ENCODE results near the gene CCDC88B. TPM values are rescaled to one million over a fixed set of nuclear protein-coding genes. Genes with fewer than 3 reads are reported as not detected.

The CCDC88B gene
- total and polyA plus RNA-seq, 9 of the 15 experiments (the other 6 are each of a cell fraction or from before 2014, with no cell fraction given) = 0.13 to 18.1 (median 7.9) TPM

DNA sequence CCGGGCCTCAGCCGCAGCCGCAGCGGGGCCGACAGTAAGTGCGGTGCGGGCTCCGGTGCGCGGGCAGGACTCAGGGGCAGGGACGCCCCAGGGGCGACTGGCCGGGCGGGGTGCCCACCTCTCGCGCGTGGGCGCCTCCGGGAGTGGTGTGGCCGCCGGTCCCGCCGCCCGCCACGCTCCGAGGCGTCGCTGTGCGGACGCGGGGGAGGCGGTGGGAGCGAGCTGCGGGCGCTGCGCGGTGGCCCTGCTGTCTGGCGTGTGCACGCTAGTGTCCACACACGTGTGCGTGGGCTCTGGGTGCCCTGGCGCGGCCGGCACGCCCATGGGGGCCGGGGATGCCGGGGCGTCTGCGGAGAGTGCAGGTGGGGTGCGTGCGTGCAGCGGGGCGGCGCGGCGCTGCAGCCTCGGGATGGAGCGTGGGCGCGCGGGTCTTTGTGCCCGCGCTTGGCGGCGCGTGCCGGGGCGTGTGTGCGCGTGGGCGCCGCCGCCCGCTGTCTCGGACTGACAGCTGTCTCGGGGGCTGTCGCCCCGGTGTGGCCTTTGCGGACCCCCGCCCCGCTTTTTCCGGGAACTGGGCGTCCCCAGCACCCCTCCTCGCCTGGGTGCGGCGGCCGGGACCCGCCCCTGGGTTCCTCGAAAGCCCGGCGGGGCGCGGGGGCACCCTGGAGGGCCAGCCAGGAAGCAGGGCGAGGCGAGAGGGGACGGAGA lies 48.1 kb upstream of the CCDC88B start:
- H3K9me3 ChIP-seq (replicated peaks; ENCODE audit: control insufficient read depth, insufficient read depth, low read depth, low read length) = no peaks in the 10 kb centered on the region
- no peak overlapping the region for H2AFZ ChIP-seq (ENCODE audit: low read depth, low read length)
- intact Hi-C loops (cut with micrococcal nuclease) = no loop called here
- in situ Hi-C loops (cut with MboI) = no loop called here
- CTCF ChIA-PET (ENCODE audit: low intra/inter-chr PET ratio) = no interaction called here
- no peaks in the 10 kb centered on the region for H3K36me3 ChIP-seq (ENCODE audit: control insufficient read depth, insufficient read depth, low read length)
- peak overlapping the region in 1 of 2 experiments; percentile 26; a peak in 1 of 4 replicates for H3K9ac ChIP-seq (ENCODE audit: insufficient read depth in 1 of 2, low read depth in 2 of 2, low read length in 2 of 2)
- no TSS peak for BruUV-seq (replicated peaks)
- no peak overlapping the region for H3K27ac ChIP-seq (ENCODE audit: extremely low read depth, low read depth, low read length)
- no peaks in the 10 kb centered on the region for H3K9me1 ChIP-seq (ENCODE audit: control insufficient read depth, insufficient read depth, low read length)
- H4K20me1 ChIP-seq (replicated peaks; ENCODE audit: control insufficient read depth, insufficient read depth, low read length) = no peaks in the 10 kb centered on the region
- H3K4me1 ChIP-seq (replicated peaks in 1 of 2; ENCODE audit: control insufficient read depth in 2 of 2, insufficient read depth in 2 of 2, low read length in 2 of 2) = peaks cover 0 to 40% of the 10 kb centered on the region in 2 experiments; a peak in 2 of 5 replicates
- H3K79me2 ChIP-seq (ENCODE audit: control insufficient read depth, insufficient read depth, low read length) = no peaks in the 10 kb centered on the region
- no peak overlapping the region for H3K4me2 ChIP-seq (ENCODE audit: insufficient read depth, low read length)
- 18% methylated on average over 36 of the region's 96 CpGs for WGBS (ENCODE audit: insufficient coverage, low coverage, missing lambda C conversion rate)
- TF ChIP-seq HNRNPL (IDR thresholded peaks at IDR 0.05; ENCODE audit: low read depth, low read length) (0 out of 2 replicates have a peak, but pooled peaks have one; percentile 19), CCAR2 (IDR thresholded peaks at IDR 0.05; ENCODE audit: low read depth, low read length) (no peak)
- ATAC-seq = no peak
- no peak for DNase-seq (ENCODE audit: extremely low read depth in 1 of 4, low spot score in 3 of 4)
- POLR2A ChIA-PET = interaction anchor here (0.6 kb wide), 1 partner anchor 142 kb away, joined by 4 read pairs; no protein-coding TSS in a partner anchor
- H3K4me3 ChIP-seq = no peak overlapping the region
- H3K27me3 ChIP-seq (ENCODE audit: control insufficient read depth in 2 of 2, insufficient read depth in 2 of 2, low read length in 2 of 2) = peaks cover 33 to 50% of the 10 kb centered on the region in 2 experiments; a peak in 4 of 5 replicates
- no peak for FAIRE-seq

DNA sequence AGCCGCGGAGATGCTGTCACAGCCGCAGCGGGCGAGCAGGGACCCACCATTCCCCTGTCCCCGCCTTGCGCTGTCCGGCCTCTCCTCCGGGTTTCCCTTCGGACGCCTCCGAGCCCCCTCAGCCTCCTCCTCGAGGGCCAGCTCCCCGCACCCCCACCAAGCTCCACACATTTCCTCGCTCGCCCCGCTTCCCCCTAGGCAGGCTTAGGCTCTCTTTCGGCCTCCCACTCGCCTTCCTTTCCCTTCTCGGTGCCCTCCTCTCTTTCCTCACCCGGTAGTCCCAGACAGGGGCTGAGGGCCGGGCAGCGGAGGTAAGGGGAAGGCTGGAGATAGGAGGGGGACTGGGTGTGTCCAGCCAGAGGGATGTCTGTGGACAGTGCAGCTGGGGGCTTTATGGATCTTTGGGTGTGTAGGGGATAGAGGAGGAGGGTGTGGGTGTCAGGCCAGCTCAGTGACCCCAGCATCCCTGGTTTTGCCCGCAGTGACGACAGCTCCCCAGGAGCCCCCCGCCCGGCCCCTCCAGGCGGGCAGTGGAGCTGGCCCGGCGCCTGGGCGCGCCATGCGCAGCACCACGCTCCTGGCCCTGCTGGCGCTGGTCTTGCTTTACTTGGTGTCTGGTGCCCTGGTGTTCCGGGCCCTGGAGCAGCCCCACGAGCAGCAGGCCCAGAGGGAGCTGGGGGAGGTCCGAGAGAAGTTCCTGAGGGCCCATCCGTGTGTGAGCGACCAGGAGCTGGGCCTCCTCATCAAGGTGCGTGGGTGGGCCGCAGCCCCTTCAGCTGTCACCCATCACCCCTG lies 47.3 kb upstream of the CCDC88B start:
- ChIA-PET POLR2A (interaction anchor here (0.6 kb wide), 1 partner anchor 143 kb away, joined by 4 read pairs; no protein-coding TSS in a partner anchor), CTCF (ENCODE audit: low intra/inter-chr PET ratio) (no interaction called here)
- Histone ChIP-seq H3K27ac (ENCODE audit: extremely low read depth, low read depth, low read length) (no peak overlapping the region), H4K20me1 (replicated peaks; ENCODE audit: control insufficient read depth, insufficient read depth, low read length) (no peaks in the 10 kb centered on the region; the same call in 1 of the 2 replicates), H3K4me1 (replicated peaks in 1 of 2; ENCODE audit: control insufficient read depth in 2 of 2, insufficient read depth in 2 of 2, low read length in 2 of 2) (peaks cover 0 to 42% of the 10 kb centered on the region in 2 experiments; a peak in 2 of 5 replicates), H3K4me3 (no peak overlapping the region), H3K27me3 (ENCODE audit: control insufficient read depth in 2 of 2, insufficient read depth in 2 of 2, low read length in 2 of 2) (peaks cover 40 to 57% of the 10 kb centered on the region in 2 experiments; a peak in 4 of 5 replicates), H3K9me1 (ENCODE audit: control insufficient read depth, insufficient read depth, low read length) (no peaks in the 10 kb centered on the region), H2AFZ (ENCODE audit: low read depth, low read length) (no peak overlapping the region), H3K36me3 (ENCODE audit: control insufficient read depth, insufficient read depth, low read length) (no peaks in the 10 kb centered on the region), H3K79me2 (ENCODE audit: control insufficient read depth, insufficient read depth, low read length) (no peaks in the 10 kb centered on the region), H3K4me2 (ENCODE audit: insufficient read depth, low read length) (no peak overlapping the region), H3K9ac (ENCODE audit: insufficient read depth in 1 of 2, low read depth in 2 of 2, low read length in 2 of 2) (peak overlapping the region in 1 of 2 experiments; percentile 26; a peak in 2 of 4 replicates), H3K9me3 (replicated peaks; ENCODE audit: control insufficient read depth, insufficient read depth, low read depth, low read length) (no peaks in the 10 kb centered on the region)
- TF ChIP-seq, protein P1, sequence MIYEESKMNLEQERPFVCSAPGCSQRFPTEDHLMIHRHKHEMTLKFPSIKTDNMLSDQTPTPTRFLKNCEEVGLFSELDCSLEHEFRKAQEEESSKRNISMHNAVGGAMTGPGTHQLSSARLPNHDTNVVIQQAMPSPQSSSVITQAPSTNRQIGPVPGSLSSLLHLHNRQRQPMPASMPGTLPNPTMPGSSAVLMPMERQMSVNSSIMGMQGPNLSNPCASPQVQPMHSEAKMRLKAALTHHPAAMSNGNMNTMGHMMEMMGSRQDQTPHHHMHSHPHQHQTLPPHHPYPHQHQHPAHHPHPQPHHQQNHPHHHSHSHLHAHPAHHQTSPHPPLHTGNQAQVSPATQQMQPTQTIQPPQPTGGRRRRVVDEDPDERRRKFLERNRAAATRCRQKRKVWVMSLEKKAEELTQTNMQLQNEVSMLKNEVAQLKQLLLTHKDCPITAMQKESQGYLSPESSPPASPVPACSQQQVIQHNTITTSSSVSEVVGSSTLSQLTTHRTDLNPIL (CRISPR knock-in tag; IDR thresholded peaks at IDR 0.05) = no peak
- TF ChIP-seq EGR1 (conservative IDR thresholded peaks at IDR 0.05) = 0 out of 2 replicates have a peak, but pooled peaks have one; percentile 12
- BruUV-seq (replicated peaks) = no TSS peak
- FAIRE-seq (no peak), DNase-seq (ENCODE audit: extremely low read depth in 1 of 4, low spot score in 3 of 4) (no peak), ATAC-seq (no peak; the same call in 2 of the 3 replicates)
- 18% methylated on average over 23 of the region's 42 CpGs for WGBS (ENCODE audit: insufficient coverage, low coverage, missing lambda C conversion rate)
- intact Hi-C loops (cut with micrococcal nuclease) (no loop called here), in situ Hi-C loops (cut with MboI) (no loop called here)
